H1 (cell line): ENCODE results near the gene MAPK4. TPM values are rescaled to one million over a fixed set of nuclear protein-coding genes. Genes with fewer than 3 reads are reported as not detected.

Experiments used
- CTCF ChIA-PET: fragments of 300-600 bp; sonication (Branson Sonifier 250); formaldehyde crosslinking; loops from one replicate; lab custom pipeline; 2021; ENCODE audit not compliant: partially characterized antibody; lab: Charles Lee
- POLR2A ChIA-PET: fragments of 300-600 bp; sonication (Branson Sonifier 250); formaldehyde crosslinking; loops from one replicate; lab custom pipeline; 2021; ENCODE audit warnings: inconsistent platforms; ENCODE audit not compliant: partially characterized antibody; lab: Charles Lee
- DNase-seq, 2 experiments: peaks; one replicate each; pipeline versions ENCODE4 v3.0.0 to v3.0.0-alpha.2; 2010 to 2022; ENCODE audit warnings: low spot score in 2 of 2, low read depth in 1 of 2, mixed read lengths in 1 of 2
- FAIRE-seq: peaks from 2 replicates; lab custom pipeline; 2011; peaks lifted over from hg19 to GRCh38; lab: Jason Lieb, UNC
- H2AFZ ChIP-seq: 2 replicates; pipeline ENCODE4 v1.8.1; 2012; ENCODE audit warnings: low read length, inconsistent platforms
- H2AK5ac ChIP-seq: 2 replicates; pipeline ENCODE4 v1.6.1; 2013; ENCODE audit warnings: low read depth, low read length
- H2BK120ac ChIP-seq: replicated peaks from 2 replicates; pipeline ENCODE3; 2013; ENCODE audit warnings: low read depth, low read length, inconsistent platforms
- H2BK12ac ChIP-seq: 2 replicates; pipeline ENCODE4 v1.6.1; 2013; ENCODE audit warnings: low read depth, low read length
- H2BK15ac ChIP-seq: 2 replicates; pipeline ENCODE4 v1.6.1; 2013; ENCODE audit warnings: low read length
- H2BK20ac ChIP-seq: 2 replicates; pipeline ENCODE4 v1.6.1; 2013; ENCODE audit warnings: low read length
- H2BK5ac ChIP-seq: 2 replicates; pipeline ENCODE4 v1.6.1; 2013; ENCODE audit warnings: low read depth, low read length
- H3K14ac ChIP-seq: 2 replicates; pipeline ENCODE4 v1.6.1; 2013; ENCODE audit warnings: inconsistent platforms; ENCODE audit not compliant: insufficient read length
- H3K18ac ChIP-seq: 2 replicates; pipeline ENCODE4 v1.6.1; 2013; ENCODE audit warnings: low read length; ENCODE audit errors: extremely low read depth
- H3K23ac ChIP-seq: 2 replicates; pipeline ENCODE4 v1.6.1; 2013; ENCODE audit warnings: inconsistent platforms; ENCODE audit not compliant: insufficient read length
- H3K23me2 ChIP-seq: 2 replicates; pipeline ENCODE4 v1.6.1; 2013; ENCODE audit warnings: low read depth, low read length
- H3K27ac ChIP-seq: 2 replicates; pipeline ENCODE4 v1.6.1; 2011; ENCODE audit warnings: low read depth, low read length, inconsistent platforms
- H3K27me3 ChIP-seq, 4 experiments: replicated peaks in 1 of 4; 1 replicate in 1 of 4; 2 replicates in 3 of 4; pipeline versions ENCODE4 v1.6.1 to v1.8.1; 2011 to 2013; ENCODE audit warnings: low read length in 3 of 4, mild to moderate bottlenecking in 3 of 4, inconsistent platforms in 2 of 4, mixed read lengths in 2 of 4, moderate library complexity in 1 of 4; ENCODE audit not compliant: control insufficient read depth in 3 of 4, insufficient read depth in 3 of 4; ENCODE audit errors: extremely low read depth in 1 of 4
- H3K36me3 ChIP-seq, 4 experiments: 2 replicates each; pipeline versions ENCODE4 v1.6.1 to v1.8.1; 2011 to 2013; ENCODE audit warnings: mild to moderate bottlenecking in 4 of 4, low read length in 3 of 4, moderate library complexity in 2 of 4, control low read depth in 1 of 4, inconsistent platforms in 1 of 4; ENCODE audit not compliant: insufficient read depth in 4 of 4, control insufficient read depth in 2 of 4
- H3K4ac ChIP-seq: replicated peaks from 2 replicates; pipeline ENCODE3; 2013; ENCODE audit warnings: low read length, low read depth, mixed read lengths, inconsistent platforms; ENCODE audit not compliant: insufficient read length
- H3K4me1 ChIP-seq, 4 experiments: replicated peaks in 1 of 4; 1 replicate in 1 of 4; 2 replicates in 3 of 4; pipeline versions ENCODE4 v1.6.1 to v1.8.1; 2011 to 2013; ENCODE audit warnings: low read length in 3 of 4, inconsistent platforms in 2 of 4, mixed read lengths in 1 of 4; ENCODE audit not compliant: insufficient read depth in 4 of 4, control insufficient read depth in 3 of 4
- H3K4me2 ChIP-seq, 2 experiments: 2 replicates each; pipeline versions ENCODE4 v1.6.1 to v1.8.1; 2011 to 2013; ENCODE audit warnings: low read depth in 2 of 2, low read length in 2 of 2, control low read depth in 1 of 2, inconsistent platforms in 1 of 2, mild to moderate bottlenecking in 1 of 2; ENCODE audit not compliant: insufficient read depth in 1 of 2
- H3K4me3 ChIP-seq, 4 experiments: fragments of 200-600, 300-600 bp in 1 of 4; sonication (generic), shearing (Covaris generic), sonication (Bioruptor Twin) in 1 of 4; 2 replicates each; pipeline versions ENCODE4 v1.5.1 to v1.8.1; 2011 to 2016; ENCODE audit warnings: low read length in 4 of 4, low read depth in 3 of 4, control low read depth in 2 of 4, inconsistent platforms in 2 of 4, mild to moderate bottlenecking in 2 of 4, mixed read lengths in 1 of 4, moderate library complexity in 1 of 4; ENCODE audit not compliant: insufficient read depth in 2 of 4; ENCODE audit errors: extremely low read depth in 1 of 4
- H3K56ac ChIP-seq: replicated peaks from 2 replicates; pipeline ENCODE3; 2013; ENCODE audit warnings: low read depth, mild to moderate bottlenecking, mixed read lengths, low read length, inconsistent platforms; ENCODE audit not compliant: insufficient read length
- H3K79me1 ChIP-seq: 2 replicates; pipeline ENCODE4 v1.6.1; 2013; ENCODE audit warnings: low read depth, low read length, control low read depth
- H3K79me2 ChIP-seq, 2 experiments: 2 replicates each; pipeline versions ENCODE4 v1.6.1 to v1.8.1; 2012 to 2013; ENCODE audit warnings: low read length in 2 of 2, mild to moderate bottlenecking in 2 of 2, inconsistent platforms in 1 of 2; ENCODE audit not compliant: insufficient read depth in 2 of 2, control insufficient read depth in 1 of 2
- H3K9ac ChIP-seq, 4 experiments: replicated peaks in 1 of 4; 1 replicate in 1 of 4; 2 replicates in 3 of 4; pipeline versions ENCODE4 v1.6.1 to v1.8.1; 2011 to 2013; ENCODE audit warnings: low read depth in 3 of 4, low read length in 3 of 4, control low read depth in 2 of 4, mild to moderate bottlenecking in 2 of 4, moderate library complexity in 2 of 4, inconsistent platforms in 1 of 4; ENCODE audit errors: extremely low read depth in 1 of 4
- H3K9me3 ChIP-seq, 2 experiments: 2 replicates each; pipeline versions ENCODE4 v1.6.1 to v1.8.1; 2012 to 2013; ENCODE audit warnings: mild to moderate bottlenecking in 2 of 2, moderate library complexity in 2 of 2, control low read depth in 1 of 2, inconsistent platforms in 1 of 2, low read depth in 1 of 2, low read length in 1 of 2, mixed read lengths in 1 of 2; ENCODE audit not compliant: insufficient read depth in 2 of 2
- H4K20me1 ChIP-seq, 2 experiments: replicated peaks in 1 of 2; 2 replicates each; pipeline versions ENCODE3 to v1.8.1; 2011 to 2013; ENCODE audit warnings: inconsistent platforms in 2 of 2, low read length in 2 of 2, mild to moderate bottlenecking in 1 of 2; ENCODE audit not compliant: insufficient read depth in 2 of 2, control insufficient read depth in 1 of 2
- H4K5ac ChIP-seq: 2 replicates; pipeline ENCODE4 v1.6.1; 2013; ENCODE audit warnings: low read length, low read depth, mixed read lengths, inconsistent platforms; ENCODE audit not compliant: insufficient read length
- H4K8ac ChIP-seq: 2 replicates; pipeline ENCODE4 v1.8.0; 2013; ENCODE audit warnings: mild to moderate bottlenecking, moderate library complexity, low read length, inconsistent platforms; ENCODE audit not compliant: insufficient read depth; ENCODE audit errors: extremely low read depth
- H4K91ac ChIP-seq: replicated peaks from 2 replicates; pipeline ENCODE3; 2013; ENCODE audit warnings: low read length, mixed read lengths, inconsistent platforms; ENCODE audit not compliant: insufficient read length
- BRCA1 ChIP-seq: IDR thresholded peaks from 2 replicates; pipeline ENCODE4 v1.6.1; 2012; ENCODE audit warnings: low read depth, low read length, improper control_type of control experiment
- CBX5 ChIP-seq: fragments of 300-800, 300-1000 bp; sonication (generic); IDR thresholded peaks from 2 replicates; pipeline ENCODE4 v1.7.1; 2016; ENCODE audit warnings: antibody characterized with exemption, low read length, low read depth
- CHD2 ChIP-seq: IDR thresholded peaks from 2 replicates; pipeline ENCODE4 v1.6.1; 2012; ENCODE audit warnings: low read length, improper control_type of control experiment
- EZH2 ChIP-seq: fragments of 200-600 bp; sonication (generic); IDR thresholded peaks from 2 replicates; pipeline ENCODE4 v1.7.1; 2012; ENCODE audit warnings: low read depth, mild to moderate bottlenecking, moderate library complexity, low read length, inconsistent platforms; ENCODE audit not compliant: severe bottlenecking
- HDAC6 ChIP-seq: IDR thresholded peaks from one replicate; pipeline ENCODE4 v1.7.1; 2012; ENCODE audit warnings: low read depth, mild to moderate bottlenecking, inconsistent platforms, low read length, moderate library complexity
- JUN ChIP-seq: IDR thresholded peaks from 2 replicates; pipeline ENCODE4 v1.6.1; 2011; ENCODE audit warnings: low read depth, mild to moderate bottlenecking, improper control_type of control experiment, low read length
- KDM5A ChIP-seq: fragments of 200-600 bp; IDR thresholded peaks from 2 replicates; pipeline ENCODE4 v1.7.1; 2012; ENCODE audit warnings: mild to moderate bottlenecking, low read length, inconsistent platforms, mixed read lengths
- PHF8 ChIP-seq: fragments of 200-600 bp; sonication (generic); conservative IDR thresholded peaks from 2 replicates; pipeline ENCODE4 v1.7.1; 2012; ENCODE audit warnings: low read depth, mild to moderate bottlenecking, inconsistent platforms, low read length, moderate library complexity
- POLR2A ChIP-seq, 2 experiments: IDR thresholded peaks; 1 replicate in 1 of 2; 2 replicates in 1 of 2; pipeline ENCODE4 v1.6.1; 2011; ENCODE audit warnings: low read depth in 2 of 2, low read length in 2 of 2, mild to moderate bottlenecking in 2 of 2; ENCODE audit errors: control extremely low read depth in 1 of 2
- POU5F1 ChIP-seq: IDR thresholded peaks from 2 replicates; pipeline ENCODE4 v1.6.1; 2011; ENCODE audit warnings: low read depth, mild to moderate bottlenecking, low read length, moderate library complexity
- RFX5 ChIP-seq: IDR thresholded peaks from 2 replicates; pipeline ENCODE4 v1.6.1; 2011; ENCODE audit warnings: low read depth, low read length, improper control_type of control experiment, borderline replicate concordance
- RNF2 ChIP-seq: fragments of 200-900, 300-1000 bp; sonication (generic); IDR thresholded peaks from 2 replicates; pipeline ENCODE4 v1.7.1; 2016; ENCODE audit warnings: borderline replicate concordance, low read depth, mild to moderate bottlenecking, antibody characterized with exemption, low read length; ENCODE audit not compliant: poor library complexity, severe bottlenecking; ENCODE audit errors: missing control alignments
- SAP30 ChIP-seq: fragments of 300-600 bp; sonication (generic); IDR thresholded peaks from 2 replicates; pipeline ENCODE4 v1.7.1; 2012; ENCODE audit warnings: low read length, moderate library complexity, mild to moderate bottlenecking, inconsistent platforms; ENCODE audit not compliant: insufficient read depth, insufficient replicate concordance
- SIRT6 ChIP-seq: IDR thresholded peaks from one replicate; pipeline ENCODE4 v1.7.1; 2012; ENCODE audit warnings: low read length, inconsistent platforms
- TCF12 ChIP-seq: IDR thresholded peaks from 2 replicates; pipeline ENCODE4 v1.6.1; 2011; ENCODE audit warnings: low read depth, mild to moderate bottlenecking, low read length
- WGBS, 2 experiments: shearing (Covaris generic) in 1 of 2; methylation state at CpG; one replicate each; pipeline versions ENCODE4 v1.1.6 to v1.1.7; 2013 to 2015; ENCODE audit warnings: low lambda C conversion rate in 2 of 2, mixed read lengths in 2 of 2, inconsistent platforms in 1 of 2, low coverage in 1 of 2, missing lambda C conversion rate in 1 of 2; ENCODE audit not compliant: insufficient replicate concordance in 2 of 2, insufficient coverage in 1 of 2, insufficient read length in 1 of 2; ENCODE audit errors: extremely low coverage in 1 of 2, missing lambda C conversion rate in 1 of 2; 5-methylcytosine and 5-hydroxymethylcytosine counted together
- polyA plus RNA-seq, 7 experiments: library from polyadenylated mRNA; depleted of rRNA in 3 of 7; stranded (reverse) in 5 of 7; unstranded in 2 of 7; fragments of >200 nt in 5 of 7; fragments of 200-250 nt in 2 of 7; gene quantifications; 1 replicate in 5 of 7; 2 replicates in 1 of 7; 4 replicates in 1 of 7; pipeline versions ENCODE4 v1.2.1 to v1.2.3, GENCODE V29; 2011 to 2013; ENCODE audit warnings: missing spikeins in 2 of 7, mixed read lengths in 2 of 7
- total RNA-seq: library from RNA; stranded (reverse); fragmentation: NEBNext Ultra II Directional; extraction: Animal tissue kit (Norgen Biotek cat#: 25700); gene quantifications from 2 replicates; pipeline ENCODE4 v1.2.1, GENCODE V29; 2021

Gene MAPK4
- total and polyA plus RNA-seq, 2 of the 8 experiments (the other 6 are each of a cell fraction or from before 2014, with no cell fraction given) = 3.2 to 3.7 TPM

DNA sequence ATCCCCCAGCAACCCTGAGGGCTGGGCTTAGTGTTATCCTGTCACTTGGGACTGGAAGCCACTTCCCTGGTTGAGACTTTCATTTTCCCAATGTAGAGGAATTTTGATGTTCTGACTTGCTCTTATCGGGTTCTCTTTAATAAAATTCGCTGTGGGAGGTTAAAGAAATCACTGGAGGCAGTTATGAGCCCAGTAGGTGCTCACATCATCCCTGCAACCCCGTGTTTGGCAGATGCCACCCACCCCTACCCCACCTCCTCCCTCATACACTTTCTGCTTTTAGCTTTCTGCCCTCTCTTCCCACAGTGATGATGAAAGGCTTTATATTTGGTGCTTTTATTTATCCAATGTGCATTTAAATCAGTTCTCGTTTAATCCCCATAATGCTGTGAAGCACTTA, 106.6 kb downstream of the MAPK4 start:
- WGBS, 2 experiments = 93% methylated on average over 3 of the region's 4 CpGs; no CpG with 5 or more reads in 1 of the 2 experiments
- H3K4me2 ChIP-seq = no peak overlapping the region
- no peak overlapping the region for H3K4me3 ChIP-seq
- DNase-seq (no peak), FAIRE-seq (no peak)
- H2BK5ac ChIP-seq = no peak overlapping the region
- H2AK5ac ChIP-seq = no peak overlapping the region
- H4K20me1 ChIP-seq = no peaks in the 10 kb centered on the region
- H2BK12ac ChIP-seq = no peak overlapping the region
- H3K9me3 ChIP-seq = peaks cover 7 to 8% of the 10 kb centered on the region in 2 experiments; a peak in 2 of 4 replicates
- no peak overlapping the region for H3K18ac ChIP-seq
- H2AFZ ChIP-seq = no peak overlapping the region
- H3K27me3 ChIP-seq = no peaks in the 10 kb centered on the region
- H3K14ac ChIP-seq = no peak overlapping the region
- H4K91ac ChIP-seq = no peak overlapping the region
- no peak overlapping the region for H4K5ac ChIP-seq
- H3K23ac ChIP-seq = no peak overlapping the region
- no peaks in the 10 kb centered on the region for H3K23me2 ChIP-seq
- no peaks in the 10 kb centered on the region for H3K79me1 ChIP-seq
- H3K36me3 ChIP-seq = no peaks in the 10 kb centered on the region; a peak in 1 of 8 replicates
- no peak for TF ChIP-seq RFX5
- no peak for TF ChIP-seq POLR2A (IDR thresholded peaks at IDR 0.05; ENCODE audit: control extremely low read depth in 1 of 2, low read depth in 2 of 2, low read length in 2 of 2)
- TF ChIP-seq PHF8 = no peak
- TF ChIP-seq JUN = no peak
- no peak for TF ChIP-seq EZH2
- no peak for TF ChIP-seq TCF12
- no peak for TF ChIP-seq KDM5A
- TF ChIP-seq POU5F1 = no peak
- TF ChIP-seq SAP30 = no peak
- no peak for TF ChIP-seq BRCA1
- TF ChIP-seq CBX5 = no peak
- TF ChIP-seq SIRT6 = no peak
- TF ChIP-seq HDAC6 = no peak
- no peak for TF ChIP-seq CHD2
- TF ChIP-seq RNF2 = no peak
- H4K8ac ChIP-seq = no peak overlapping the region
- H2BK15ac ChIP-seq = no peak overlapping the region
- no peaks in the 10 kb centered on the region for H3K79me2 ChIP-seq
- no peak overlapping the region for H3K27ac ChIP-seq
- CTCF ChIA-PET = interaction anchor here (1.4 kb wide), 1 partner anchor 12 kb away, joined by 3 read pairs; no protein-coding TSS in a partner anchor
- no peak overlapping the region for H3K56ac ChIP-seq
- no peak overlapping the region for H3K9ac ChIP-seq
- H3K4me1 ChIP-seq = no peaks in the 10 kb centered on the region
- H2BK20ac ChIP-seq = no peak overlapping the region
- no peak overlapping the region for H3K4ac ChIP-seq
- H2BK120ac ChIP-seq = no peak overlapping the region
- POLR2A ChIA-PET = no interaction called here
